HG03103 (cell line): ENCODE data around the gene CCDC8.
"Not testable (repeated sequence)": the region's sequence is repeated elsewhere in the genome, so short reads cannot be mapped to it uniquely, and the experiment has no call there.

Experiments used
- ATAC-seq: cut with Tn5 transposase; IDR thresholded peaks from one replicate; pipeline ENCODE4 v1.9.1; 2021; ENCODE audit warnings: low read depth; ENCODE audit not compliant: unreplicated experiment

CCDC8 gene

DNA sequence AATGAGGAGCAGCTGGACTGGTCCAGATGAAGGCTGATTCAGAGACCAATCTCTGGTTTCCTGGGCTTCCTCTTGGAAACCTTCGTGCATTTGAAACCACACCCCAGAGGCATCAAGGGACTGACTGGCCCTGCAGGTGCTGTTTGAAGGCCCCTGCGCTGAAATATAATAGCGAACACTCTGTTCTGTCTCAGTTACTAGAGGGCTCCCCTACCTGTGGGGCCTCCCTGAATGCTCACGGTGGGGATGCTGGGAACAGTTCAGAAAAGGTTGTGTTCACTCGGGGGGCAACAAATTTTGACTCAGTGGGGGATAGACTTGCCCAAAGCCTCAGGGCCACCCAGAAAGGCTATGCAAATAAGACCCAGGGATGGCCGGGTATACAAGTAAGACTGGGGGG is 6.4 kb downstream of the CCDC8 start:
- ATAC-seq = no peak

DNA sequence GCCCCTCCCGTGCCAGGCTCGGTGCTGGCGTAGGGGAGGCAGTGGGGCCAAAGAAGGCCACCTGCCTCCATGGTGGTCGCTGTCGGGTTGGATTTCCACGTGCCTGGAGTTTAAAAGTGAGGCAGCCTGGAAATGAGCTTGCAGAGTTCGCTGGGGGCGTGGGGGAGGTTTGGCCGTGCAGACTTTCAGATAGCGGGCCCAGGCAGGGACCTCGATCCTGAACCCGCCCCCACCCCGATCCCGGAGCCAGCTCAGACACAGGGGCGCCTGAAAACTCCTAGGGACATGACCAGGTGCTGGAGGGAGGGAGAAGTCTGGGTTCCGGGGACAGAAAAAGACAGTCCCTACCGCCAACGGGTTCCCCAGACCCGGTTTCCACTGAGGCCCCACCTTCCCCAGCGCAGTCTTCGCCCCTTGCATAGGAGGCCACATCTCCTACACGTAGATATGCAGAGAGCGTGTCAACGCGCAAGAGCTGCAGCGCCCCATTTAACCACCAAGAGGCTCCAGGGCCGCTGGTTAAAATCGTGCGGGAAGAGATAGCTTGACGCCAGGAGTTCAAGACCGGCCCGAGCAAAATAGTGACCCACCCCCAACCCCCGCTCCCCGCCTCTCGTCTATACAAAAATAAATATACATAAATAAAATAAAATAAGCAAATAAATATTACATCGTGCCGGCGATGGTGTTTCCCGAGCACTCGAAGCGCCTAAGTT is 8.5 kb downstream of the CCDC8 start:
- no peak for ATAC-seq

DNA sequence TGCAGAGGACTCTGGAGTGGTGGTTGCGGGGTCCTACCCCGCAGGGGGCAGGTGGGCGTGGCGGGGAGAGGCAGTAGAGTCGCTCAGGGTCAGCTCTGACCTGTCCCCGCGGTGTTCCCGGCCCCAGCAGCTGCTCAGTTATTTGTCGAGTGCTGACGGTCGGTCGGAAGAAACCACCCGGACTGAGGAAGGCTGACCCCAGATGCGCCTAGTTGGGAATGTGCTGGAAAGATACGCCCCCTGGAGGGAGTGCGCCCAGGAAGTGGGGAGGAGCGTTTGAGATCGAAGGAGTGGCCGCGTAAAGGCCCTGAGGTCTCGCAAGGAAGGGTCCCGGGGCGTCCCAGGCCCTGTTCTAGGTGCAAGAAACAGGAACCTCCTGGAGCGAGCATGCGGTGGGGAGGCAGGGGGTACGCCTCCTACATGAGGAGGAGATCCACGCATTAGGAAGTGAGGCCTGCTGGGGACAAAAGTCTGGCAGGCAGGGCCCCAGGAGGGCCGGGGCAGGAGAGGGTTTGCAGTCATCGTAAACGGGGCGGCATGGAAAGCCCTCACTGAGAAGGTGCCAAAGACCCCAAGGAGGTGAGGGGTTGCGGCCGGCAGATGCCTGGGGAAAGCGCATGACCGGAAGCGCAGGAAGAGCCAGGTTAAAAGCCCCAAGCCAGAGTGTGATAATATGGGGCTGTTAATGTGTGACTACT is 9.2 kb downstream of the CCDC8 start:
- ATAC-seq = no peak

DNA sequence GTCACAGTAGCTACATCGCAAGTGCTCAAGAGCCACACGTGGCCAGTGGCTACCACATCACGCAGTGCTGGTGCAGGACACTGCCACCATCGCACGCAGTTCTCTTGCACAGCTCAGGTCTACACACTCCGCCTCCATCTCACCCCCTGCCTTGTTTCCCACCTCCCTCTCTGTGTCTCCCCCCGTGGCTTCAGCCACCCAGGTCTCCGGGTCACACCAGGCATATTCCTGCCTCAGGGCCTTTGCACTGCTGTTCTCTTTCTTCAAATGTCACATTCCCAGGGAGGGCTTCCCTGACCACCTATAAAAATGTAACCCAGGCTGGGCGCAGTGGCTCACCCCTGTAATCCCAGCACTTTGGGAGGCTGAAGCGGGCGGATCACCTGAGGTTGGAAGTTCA is 10.6 kb downstream of the CCDC8 start:
- ATAC-seq = no peak

DNA sequence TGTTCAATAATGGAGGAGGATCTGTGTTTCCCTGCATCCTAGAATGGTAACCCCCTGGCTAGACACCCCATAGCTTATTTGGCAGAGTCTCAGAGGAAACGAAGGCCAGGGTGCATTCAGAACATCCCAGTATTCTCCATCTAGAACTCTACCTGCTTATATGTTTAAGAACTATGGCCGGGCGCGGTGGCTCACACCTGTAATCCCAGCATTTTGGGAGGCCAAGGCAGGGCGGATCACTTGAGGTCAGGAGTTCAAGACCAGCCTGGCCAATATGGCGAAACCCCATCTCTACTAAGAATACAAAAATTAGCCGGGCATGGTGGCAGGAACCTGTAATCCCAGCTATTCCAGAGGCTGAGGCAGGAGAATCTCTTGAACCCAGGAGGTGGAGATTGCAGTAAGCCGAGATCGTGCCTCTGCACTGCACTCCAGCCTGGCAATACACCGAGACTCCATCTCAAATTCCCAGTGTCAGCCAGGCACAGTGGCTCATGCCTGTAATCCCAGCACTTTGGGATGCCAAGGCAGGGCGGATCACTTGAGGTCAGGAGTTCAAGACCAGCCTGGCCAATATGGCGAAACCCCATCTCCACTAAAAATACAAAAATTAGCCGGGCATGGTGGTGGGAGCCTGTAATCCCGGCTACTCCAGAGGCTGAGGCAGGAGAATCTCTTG is 15.4 kb downstream of the CCDC8 start:
- ATAC-seq = not testable (repeated sequence)

DNA sequence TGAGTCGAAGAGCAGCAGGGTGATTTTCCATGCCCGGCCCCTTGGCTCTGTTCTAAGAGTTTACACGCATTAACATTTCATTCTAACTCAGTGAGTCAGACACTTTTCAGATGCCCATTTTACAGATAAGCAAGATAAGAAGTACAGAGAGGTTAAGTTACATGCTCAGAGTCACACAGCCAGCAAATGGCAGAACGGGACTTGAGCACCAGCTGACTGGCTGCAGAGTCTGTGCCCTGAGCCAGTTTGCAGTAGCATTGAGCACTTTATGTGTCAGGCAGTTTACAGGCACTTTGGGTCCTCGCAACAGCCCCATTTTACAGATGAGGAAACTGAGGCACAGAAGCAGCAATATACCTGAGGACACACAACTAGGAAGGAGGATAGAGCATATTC is 19.0 kb downstream of the CCDC8 start:
- no peak for ATAC-seq

DNA sequence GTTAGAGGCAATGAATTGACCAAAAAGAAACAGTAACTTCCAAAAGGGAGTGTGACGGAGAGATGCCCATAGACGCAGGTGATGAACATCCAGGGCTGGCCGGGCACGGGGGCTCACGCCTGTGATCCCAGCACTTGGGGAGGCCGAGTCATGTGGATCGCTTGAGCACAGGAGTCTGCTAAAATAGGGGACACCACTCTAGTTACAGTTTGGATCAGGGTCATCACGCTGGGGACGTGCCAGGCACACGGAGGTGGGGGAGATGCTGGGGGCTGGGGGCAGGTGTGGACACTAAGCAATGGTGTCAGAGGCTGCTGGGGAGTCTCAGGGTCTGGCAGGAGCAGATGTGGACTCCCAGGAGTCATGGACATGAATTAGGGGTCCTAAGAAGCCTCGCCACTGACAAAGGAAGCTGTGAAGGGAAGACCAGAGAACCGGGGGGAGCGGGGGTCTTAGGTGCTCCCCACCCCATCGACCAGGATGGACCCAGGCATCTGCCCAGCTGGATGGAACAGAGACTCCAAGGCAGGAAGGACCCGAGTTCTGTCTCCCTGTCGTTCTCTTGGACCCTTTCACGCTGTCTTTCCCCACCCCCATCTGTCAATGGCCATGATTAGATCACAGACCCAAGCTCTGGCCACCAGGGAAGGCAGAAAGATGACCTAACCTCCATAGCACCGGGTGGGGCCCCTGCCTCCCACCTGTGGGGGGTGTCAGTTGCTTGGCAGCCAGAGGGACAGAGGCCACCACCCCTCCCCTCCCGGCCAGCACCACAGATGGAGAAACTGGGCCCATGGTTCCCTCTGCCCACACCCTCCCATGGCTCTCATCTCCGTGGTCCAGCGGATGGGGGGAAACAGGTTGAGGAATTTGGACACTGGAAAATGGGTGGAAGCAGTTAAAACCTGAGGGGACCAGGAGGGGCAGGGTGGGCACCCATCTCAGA is 19.6 kb downstream of the CCDC8 start:
- no peak for ATAC-seq

DNA sequence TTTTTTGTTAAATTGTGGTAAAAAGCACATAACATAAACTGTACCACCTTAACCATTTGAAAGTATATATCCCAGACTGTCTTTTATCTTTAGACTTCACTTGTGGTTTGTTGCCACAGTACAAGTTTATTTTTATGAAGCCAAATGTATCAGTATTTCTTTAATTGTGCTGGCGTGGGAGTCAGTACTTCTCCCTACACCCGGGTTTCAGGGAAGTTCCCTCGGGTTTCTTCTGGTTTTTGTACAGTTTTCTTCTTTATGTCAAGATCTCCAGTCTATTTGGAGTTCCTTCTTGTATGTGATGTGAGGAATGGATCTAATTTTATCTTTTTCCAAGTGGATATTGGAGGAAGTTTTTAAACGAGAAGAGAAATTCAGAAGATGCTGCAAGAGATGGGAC is 20.5 kb downstream of the CCDC8 start:
- no peak for ATAC-seq

DNA sequence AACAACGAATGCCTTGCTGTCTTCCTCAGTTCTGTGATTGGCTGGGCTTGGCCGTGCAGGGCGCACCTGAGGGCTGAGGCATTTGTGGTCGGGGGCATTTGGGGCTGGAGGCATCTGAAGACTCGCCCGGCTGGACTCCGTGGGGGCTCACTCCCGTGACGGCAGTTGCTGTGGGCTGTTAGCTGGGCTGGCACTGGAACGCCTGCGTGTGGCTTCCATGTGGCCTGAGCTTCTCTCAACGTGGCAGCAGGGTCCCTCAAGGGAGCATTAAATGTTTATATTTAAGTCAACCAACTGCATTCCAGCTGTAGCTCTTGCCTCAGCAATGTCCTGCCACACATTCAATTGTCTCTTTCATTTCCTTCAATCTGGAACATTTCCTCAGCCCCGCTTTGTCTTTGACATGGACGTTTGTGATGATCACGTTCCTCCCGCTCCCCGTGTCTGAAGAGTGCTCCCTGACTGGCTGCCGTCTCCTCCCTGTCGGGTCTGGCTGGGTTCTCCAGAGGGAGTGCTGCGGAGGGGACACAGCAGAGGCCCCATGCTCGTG is 21.0 kb downstream of the CCDC8 start:
- ATAC-seq = no peak

DNA sequence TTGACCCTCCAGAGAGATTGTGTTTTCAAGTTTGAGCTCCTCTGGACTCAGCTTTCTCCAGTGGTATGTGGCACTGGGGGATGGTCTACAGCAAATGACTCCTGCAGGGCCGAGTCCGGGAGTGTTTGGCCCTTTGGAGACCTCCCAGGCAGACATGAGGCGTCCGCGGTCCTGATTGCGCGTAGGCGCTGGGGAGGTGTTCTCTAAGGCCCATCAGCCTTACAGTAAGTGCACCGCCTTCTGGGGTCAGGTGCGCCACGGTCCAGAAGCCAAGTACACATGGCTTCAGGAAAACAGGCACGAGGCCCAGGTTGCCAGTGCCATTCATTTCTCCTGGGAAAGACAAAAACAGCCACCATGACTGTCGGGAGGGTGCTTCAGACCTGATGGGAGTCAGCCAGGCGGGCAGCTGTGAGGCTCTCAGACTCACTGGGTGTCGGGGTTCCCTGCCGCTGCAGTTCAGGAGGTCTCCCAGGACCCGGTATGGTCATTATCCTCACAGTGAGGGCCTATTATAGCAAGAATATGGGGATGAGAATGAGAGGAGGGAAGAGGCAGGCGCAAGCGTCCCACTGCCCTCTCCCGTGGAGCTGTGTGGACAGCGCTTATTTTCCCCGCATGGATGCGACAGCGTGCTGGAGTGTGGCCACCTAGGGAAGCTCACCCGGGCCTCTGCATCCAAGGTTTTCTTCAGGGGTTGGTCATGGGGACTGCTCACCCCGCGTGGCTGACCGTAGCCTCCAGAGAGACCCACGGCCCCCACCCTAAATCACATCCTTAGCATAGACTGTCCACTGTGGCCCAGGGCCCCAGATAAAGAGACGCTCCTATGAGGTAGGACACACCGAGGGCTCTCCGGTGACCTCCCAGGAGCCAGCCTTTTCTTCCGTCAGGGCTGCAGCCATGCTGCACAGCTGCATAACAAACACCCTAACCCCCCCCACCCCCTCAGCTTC is 21.8 kb downstream of the CCDC8 start:
- no peak for ATAC-seq

DNA sequence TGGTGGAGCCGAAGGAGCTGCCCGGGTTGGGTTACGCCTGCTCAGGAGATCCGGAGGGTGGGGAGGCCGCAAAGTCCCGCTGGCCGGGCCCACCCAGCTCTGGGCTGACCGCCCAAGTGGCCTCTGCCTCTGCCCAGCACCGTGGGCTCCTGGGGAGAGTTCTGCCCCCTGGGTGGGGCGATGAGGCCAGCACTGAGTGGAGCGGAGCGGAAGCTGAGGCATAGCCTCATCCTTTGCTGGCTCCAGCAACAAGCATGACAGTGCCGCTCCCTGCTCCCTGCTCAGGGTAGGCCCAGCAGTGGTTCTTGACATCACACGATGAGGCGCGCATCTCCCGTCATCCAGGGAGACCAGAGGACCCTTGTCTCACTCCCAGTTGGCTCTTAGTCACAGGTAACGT is 22.5 kb downstream of the CCDC8 start:
- no peak for ATAC-seq

DNA sequence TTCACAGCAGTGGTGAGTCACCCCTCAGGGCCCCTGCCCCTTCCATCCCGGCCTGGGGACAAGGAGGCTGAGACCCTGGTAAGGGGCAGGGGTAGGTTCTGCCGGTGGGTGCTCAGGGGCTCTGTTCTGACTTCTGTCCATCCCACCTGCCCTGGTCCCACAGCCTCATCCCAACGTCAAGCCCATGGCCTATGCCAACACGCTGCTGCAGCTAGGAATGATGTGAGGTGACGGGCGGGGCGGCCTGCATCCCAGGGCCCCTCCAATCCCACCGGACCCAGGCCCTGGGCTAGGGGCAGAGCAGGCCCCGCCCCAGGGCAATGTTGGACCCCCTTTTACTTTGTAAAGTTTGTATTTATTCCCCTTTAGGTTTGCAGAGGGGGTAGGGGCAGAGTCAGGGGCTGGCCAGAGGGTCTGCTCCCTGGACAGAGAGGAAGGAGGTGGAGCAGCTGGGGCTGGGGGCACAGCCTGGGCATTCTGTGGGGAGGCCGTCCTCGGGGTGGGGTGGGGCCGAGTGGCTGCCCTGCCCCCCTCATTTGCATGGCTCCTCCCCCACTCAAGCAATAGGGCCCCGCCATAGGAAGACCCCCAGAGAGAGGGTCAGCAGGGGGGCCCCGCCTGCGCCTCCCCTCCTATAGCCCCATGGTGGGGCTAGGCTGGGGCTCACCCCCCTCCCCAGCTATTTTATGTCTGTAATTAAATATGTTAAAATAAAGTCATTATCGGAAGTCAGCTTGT is 23.1 kb downstream of the CCDC8 start:
- no peak for ATAC-seq

DNA sequence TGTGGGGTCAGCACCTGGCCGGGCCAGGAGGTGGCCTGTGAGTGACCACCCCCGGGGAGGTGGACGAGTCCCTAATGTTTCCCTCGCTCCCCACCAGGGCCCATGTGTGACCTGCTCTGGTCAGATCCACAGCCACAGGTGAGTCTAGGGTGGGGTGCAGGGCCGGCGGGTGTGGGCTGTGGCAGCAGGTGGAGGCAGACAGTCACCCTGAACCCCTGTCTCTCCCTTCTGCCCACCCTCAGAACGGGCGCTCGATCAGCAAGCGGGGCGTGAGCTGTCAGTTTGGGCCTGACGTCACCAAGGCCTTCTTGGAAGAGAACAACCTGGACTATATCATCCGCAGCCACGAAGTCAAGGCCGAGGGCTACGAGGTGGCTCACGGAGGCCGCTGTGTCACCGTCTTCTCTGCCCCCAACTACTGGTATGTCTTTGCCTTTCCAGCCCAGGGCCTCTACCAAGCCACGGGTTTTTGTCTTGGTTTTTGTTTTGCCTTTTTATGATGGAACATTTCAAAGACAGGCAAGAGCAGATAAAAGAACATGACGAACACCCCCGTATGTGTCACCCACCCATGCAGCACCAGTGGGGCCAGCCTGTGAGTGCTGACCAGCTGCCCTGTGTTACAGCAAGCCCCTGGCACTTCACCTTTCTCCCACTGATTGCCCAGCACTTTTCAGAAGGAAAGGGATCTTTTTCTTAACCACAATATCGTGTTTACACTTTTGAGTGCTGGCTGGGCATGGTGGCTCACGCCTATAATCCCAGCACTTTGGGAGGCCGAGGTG is 24.9 kb downstream of the CCDC8 start:
- no peak for ATAC-seq

DNA sequence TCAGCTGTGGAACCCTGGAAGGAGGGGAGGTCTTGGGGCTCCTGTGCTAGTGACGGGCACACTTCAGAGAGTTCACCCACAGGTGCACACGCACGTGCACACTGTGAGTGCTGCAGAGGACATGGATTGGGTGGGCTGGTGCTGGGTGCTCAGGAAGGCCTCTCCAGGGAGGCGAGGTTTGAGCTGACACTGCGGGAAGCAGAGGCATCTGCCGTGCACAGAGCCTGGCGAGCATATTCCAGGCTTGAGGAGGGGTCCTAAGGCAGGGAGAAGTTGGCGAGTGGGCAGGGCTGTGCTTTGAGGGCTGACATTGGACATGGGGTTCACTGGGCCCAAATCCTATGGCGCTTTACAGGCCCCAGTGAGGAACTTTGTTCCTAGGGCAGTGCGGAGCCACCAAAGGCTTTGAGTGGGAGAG is 25.6 kb downstream of the CCDC8 start:
- ATAC-seq = no peak

DNA sequence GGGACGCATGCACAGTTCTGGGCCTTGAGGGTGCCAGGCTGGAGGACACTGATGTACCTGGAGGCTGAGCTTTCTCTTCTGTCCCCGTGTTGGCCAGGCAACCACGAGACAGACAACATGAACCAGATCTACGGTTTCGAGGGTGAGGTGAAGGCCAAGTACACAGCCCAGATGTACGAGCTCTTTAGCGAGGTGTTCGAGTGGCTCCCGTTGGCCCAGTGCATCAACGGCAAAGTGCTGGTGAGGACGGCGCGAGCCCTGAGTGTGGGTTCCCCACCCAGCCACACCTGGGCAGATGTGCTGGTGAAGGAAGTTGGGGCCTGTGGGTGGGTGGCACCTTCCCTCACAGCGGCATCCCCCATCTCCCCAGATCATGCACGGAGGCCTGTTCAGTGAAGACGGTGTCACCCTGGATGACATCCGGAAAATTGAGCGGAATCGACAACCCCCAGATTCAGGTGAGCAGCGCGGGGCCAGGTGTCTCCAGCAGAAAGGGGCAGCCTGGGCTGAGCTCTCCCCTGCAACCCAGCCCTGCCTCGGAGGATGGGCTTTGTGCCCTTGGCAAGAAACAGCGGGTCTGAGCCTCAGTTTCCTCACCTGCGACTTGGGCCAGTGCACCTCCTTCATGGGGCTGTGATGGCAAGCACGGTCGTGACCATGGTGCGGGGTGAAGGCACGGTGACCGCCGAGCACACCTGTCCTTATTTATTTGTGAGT is 26.2 kb downstream of the CCDC8 start:
- no peak for ATAC-seq

DNA sequence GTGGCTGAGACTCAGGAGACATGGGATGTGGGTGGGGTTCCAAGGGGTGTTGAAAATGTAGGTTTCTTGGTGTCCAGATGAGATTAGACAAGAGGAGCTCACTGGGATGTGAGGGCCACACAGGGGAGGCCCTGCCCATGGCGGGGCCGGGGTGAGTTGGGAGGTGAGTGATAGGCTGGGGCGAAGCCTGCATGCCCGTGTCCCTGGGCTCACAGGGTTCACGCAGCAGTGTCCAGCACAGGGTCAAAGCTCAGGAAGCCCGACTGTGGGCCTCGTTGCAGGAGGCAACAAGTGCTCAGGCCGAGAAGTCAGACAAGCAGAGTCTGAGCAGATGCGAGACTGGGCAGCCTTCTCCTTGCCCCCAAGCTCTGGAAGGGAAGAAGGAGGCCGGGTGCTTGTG is 27.2 kb downstream of the CCDC8 start:
- ATAC-seq = no peak

DNA sequence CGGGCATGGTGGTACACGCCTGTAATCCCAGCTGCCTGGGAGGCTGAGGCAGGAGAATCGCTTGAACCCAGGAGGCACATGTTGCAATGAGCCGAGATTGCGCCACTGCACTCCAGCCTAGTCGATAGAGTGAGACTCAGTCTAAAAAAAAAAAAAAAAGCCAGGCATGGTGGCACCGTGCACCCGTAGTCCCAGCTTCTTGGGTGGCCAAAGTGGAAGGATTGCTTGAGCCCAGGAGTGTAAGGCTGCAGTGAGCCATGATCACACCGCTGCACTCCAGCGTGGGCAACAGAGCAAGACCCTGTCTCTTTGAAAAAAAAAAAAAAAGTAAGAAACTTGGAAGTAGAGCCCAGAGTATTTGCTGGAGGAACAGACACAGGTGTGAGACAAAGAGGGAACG is 27.7 kb downstream of the CCDC8 start:
- no peak for ATAC-seq
